ENCODE data around the gene KCNJ15.

GRCh38 chr21:38269576-38269936 lies 12.8 kb downstream of the KCNJ15 start:
- TF ChIP-seq EZH2 (IDR thresholded peaks at IDR 0.05; ENCODE audit: insufficient read depth, poor library complexity, severe bottlenecking) (no peak), EZH2phosphoT487 (IDR thresholded peaks at IDR 0.05; ENCODE audit: insufficient read depth, low read depth) (no peak)
